Sigmoid colon (tissue), 7 donors: ENCODE data around the gene MED22. TPM values are rescaled to one million over a fixed set of nuclear protein-coding genes. Genes with fewer than 3 reads are reported as not detected.

Source experiments
- DNase-seq: peaks from one replicate; pipeline ENCODE4 v3.0.0-alpha.2; 2019
- H3K27ac ChIP-seq, 4 donors: fragments of 200-600 bp; sonication (generic); one replicate each; pipeline ENCODE4 v1.5.1; 2016 to 2019; ENCODE audit warnings: mild to moderate bottlenecking in 1 of 4
- H3K27me3 ChIP-seq, 3 donors: fragments of 200-600 bp; sonication (generic); one replicate each; pipeline ENCODE4 v1.5.1; 2019; ENCODE audit warnings: mild to moderate bottlenecking in 1 of 3
- H3K36me3 ChIP-seq, 4 donors: fragments of 200-600 bp; sonication (generic); one replicate each; pipeline ENCODE4 v1.5.1; 2016 to 2019
- H3K4me1 ChIP-seq, 4 donors: fragments of 200-600 bp; sonication (generic); one replicate each; pipeline ENCODE4 v1.5.1; 2017 to 2019
- H3K4me3 ChIP-seq, 4 donors: fragments of 200-600 bp; sonication (generic); one replicate each; pipeline ENCODE4 v1.5.1; 2017 to 2019; ENCODE audit warnings: mild to moderate bottlenecking in 2 of 4, moderate library complexity in 1 of 4
- H3K9me3 ChIP-seq, 4 donors: fragments of 200-600 bp in 3 of 4; sonication (generic) in 3 of 4; one replicate each; pipeline versions ENCODE4 v1.5.1 to v1.6.1; 2013 to 2019
- CTCF ChIP-seq, 4 experiments: fragments of 450-650 bp in 3 of 4; fragments of 200-600 bp in 1 of 4; IDR thresholded peaks; one replicate each; pipeline ENCODE4 v1.5.1; 2016 to 2019; ENCODE audit warnings: antibody characterized with exemption in 4 of 4, mild to moderate bottlenecking in 3 of 4, moderate library complexity in 2 of 4
- EP300 ChIP-seq, 4 donors: sonication (generic); formaldehyde crosslinking; IDR thresholded peaks; one replicate each; pipeline ENCODE4 v1.6.1; 2017; ENCODE audit warnings: antibody characterized with exemption in 4 of 4
- POLR2A ChIP-seq, 2 donors: fragments of 450-650 bp; IDR thresholded peaks; one replicate each; pipeline ENCODE4 v1.6.1; 2016; ENCODE audit warnings: antibody characterized with exemption in 2 of 2, mild to moderate bottlenecking in 2 of 2, moderate library complexity in 2 of 2
- POLR2AphosphoS5 ChIP-seq, 4 donors: sonication (generic); formaldehyde crosslinking; IDR thresholded peaks; one replicate each; pipeline ENCODE4 v1.6.1; 2017; ENCODE audit warnings: antibody characterized with exemption in 4 of 4
- WGBS, 2 donors: extraction: QIAGEN DNeasy Blood & Tissue Kit; methylation state at CpG; one replicate each; pipeline ENCODE4 v1.1.7; 2013; 5-methylcytosine and 5-hydroxymethylcytosine counted together
- intact Hi-C: fragments of 100-400 bp; cut with DNase I; formaldehyde crosslinking; loops from one replicate; pipeline ENCODE4 v1.15.1; 2023
- polyA plus RNA-seq, 3 donors: library from polyadenylated mRNA; stranded (reverse); fragments of 200-250 nt; gene quantifications; one replicate each; pipeline ENCODE4 v1.2.3, GENCODE V29; 2013
- total RNA-seq, 4 donors: library from RNA; depleted of rRNA; stranded (reverse); fragments of >200 nt; gene quantifications; one replicate each; pipeline ENCODE4 v1.1.0, GENCODE V29; 2016
- donor health status: healthy with polysubstance abuse.
- donor health status: Bipolar disorder and iron deficiency.
- donor health status: healthy.

MED22 gene
- total and polyA plus RNA-seq, 7 donors = 8.4 to 31.3 (median 23.7) TPM

- Histone ChIP-seq H3K27ac (no peak overlapping the region), H3K36me3 (no peaks in the 10 kb centered on the region), H3K4me1 (no peaks in the 10 kb centered on the region), H3K27me3 (peaks cover 0 to 7% (median 0%) of the 10 kb centered on the region in 3 donors), H3K4me3 (no peak overlapping the region), H3K9me3 (no peaks in the 10 kb centered on the region)
- intact Hi-C loops = no loop called here
- 82 to 85% methylated on average over 16 of the region's 16 CpGs for WGBS, 2 donors
- DNase-seq = no peak
- TF ChIP-seq EP300 (IDR thresholded peaks at IDR 0.05) = no peak
- no peak for TF ChIP-seq CTCF (IDR thresholded peaks at IDR 0.05)
- no peak for TF ChIP-seq POLR2AphosphoS5 (IDR thresholded peaks at IDR 0.05)
- no peak for TF ChIP-seq POLR2A (IDR thresholded peaks at IDR 0.05)
Observed at GRCh38 chr9:133307301-133307700, 40.6 kb downstream of the MED22 start.

- intact Hi-C loops = no loop called here
- TF ChIP-seq POLR2A (IDR thresholded peaks at IDR 0.05) = no peak
- no peak for TF ChIP-seq POLR2AphosphoS5 (IDR thresholded peaks at IDR 0.05)
- TF ChIP-seq CTCF (IDR thresholded peaks at IDR 0.05) = no peak
- no peak for TF ChIP-seq EP300 (IDR thresholded peaks at IDR 0.05)
- no peak overlapping the region for H3K27ac ChIP-seq
- no peak overlapping the region for H3K4me3 ChIP-seq
- H3K9me3 ChIP-seq = no peaks in the 10 kb centered on the region
- no peak for DNase-seq
- H3K4me1 ChIP-seq = no peaks in the 10 kb centered on the region
- H3K36me3 ChIP-seq = no peaks in the 10 kb centered on the region
- 80 to 86% methylated on average over 31 of the region's 31 CpGs for WGBS, 2 donors
- peaks cover 0 to 7% (median 0%) of the 10 kb centered on the region in 3 donors for H3K27me3 ChIP-seq
Observed at GRCh38 chr9:133306242-133307204, 41.4 kb downstream of the MED22 start.

- no peak for DNase-seq
- TF ChIP-seq POLR2AphosphoS5 (IDR thresholded peaks at IDR 0.05) (no peak), EP300 (IDR thresholded peaks at IDR 0.05) (no peak), POLR2A (IDR thresholded peaks at IDR 0.05) (no peak), CTCF (IDR thresholded peaks at IDR 0.05) (no peak)
- H3K36me3 ChIP-seq = no peaks in the 10 kb centered on the region
- no peaks in the 10 kb centered on the region for H3K9me3 ChIP-seq
- H3K4me1 ChIP-seq = no peaks in the 10 kb centered on the region
- intact Hi-C loops = no loop called here
- H3K4me3 ChIP-seq = no peak overlapping the region
- H3K27ac ChIP-seq = no peak overlapping the region
- 80 to 90% methylated on average over 21 to 23 of the region's 23 CpGs for WGBS, 2 donors
- H3K27me3 ChIP-seq = peaks cover 0 to 7% (median 0%) of the 10 kb centered on the region in 3 donors
Observed at GRCh38 chr9:133305731-133306130, 42.2 kb downstream of the MED22 start.

GRCh38 chr9:133304477-133305377, 43.2 kb downstream of the MED22 start:
- TF ChIP-seq POLR2A (IDR thresholded peaks at IDR 0.05) = no peak
- TF ChIP-seq POLR2AphosphoS5 (IDR thresholded peaks at IDR 0.05) = no peak
- TF ChIP-seq CTCF (IDR thresholded peaks at IDR 0.05) = no peak
- no peak for TF ChIP-seq EP300 (IDR thresholded peaks at IDR 0.05)
- Histone ChIP-seq H3K4me1 (no peaks in the 10 kb centered on the region), H3K4me3 (no peak overlapping the region), H3K36me3 (no peaks in the 10 kb centered on the region), H3K9me3 (no peaks in the 10 kb centered on the region), H3K27ac (no peak overlapping the region), H3K27me3 (peaks cover 0 to 7% (median 0%) of the 10 kb centered on the region in 3 donors)
- intact Hi-C loops = no loop called here
- 91% methylated on average over 38 of the region's 38 CpGs for WGBS, 2 donors
- no peak for DNase-seq
